Activated T-helper 1 cell treated with Interleukin-2 at 50 U/mL for 16 hours (primary cell): ENCODE measurements around the gene PDAP1.
"Not testable (repeated sequence)": the region's sequence is repeated elsewhere in the genome, so short reads cannot be mapped to it uniquely, and the experiment has no call there.

ENCODE experiments used
- DNase-seq: peaks from one replicate; pipeline ENCODE4 v3.0.0-alpha.2; 2020; ENCODE audit warnings: low read depth

Gene PDAP1

DNA sequence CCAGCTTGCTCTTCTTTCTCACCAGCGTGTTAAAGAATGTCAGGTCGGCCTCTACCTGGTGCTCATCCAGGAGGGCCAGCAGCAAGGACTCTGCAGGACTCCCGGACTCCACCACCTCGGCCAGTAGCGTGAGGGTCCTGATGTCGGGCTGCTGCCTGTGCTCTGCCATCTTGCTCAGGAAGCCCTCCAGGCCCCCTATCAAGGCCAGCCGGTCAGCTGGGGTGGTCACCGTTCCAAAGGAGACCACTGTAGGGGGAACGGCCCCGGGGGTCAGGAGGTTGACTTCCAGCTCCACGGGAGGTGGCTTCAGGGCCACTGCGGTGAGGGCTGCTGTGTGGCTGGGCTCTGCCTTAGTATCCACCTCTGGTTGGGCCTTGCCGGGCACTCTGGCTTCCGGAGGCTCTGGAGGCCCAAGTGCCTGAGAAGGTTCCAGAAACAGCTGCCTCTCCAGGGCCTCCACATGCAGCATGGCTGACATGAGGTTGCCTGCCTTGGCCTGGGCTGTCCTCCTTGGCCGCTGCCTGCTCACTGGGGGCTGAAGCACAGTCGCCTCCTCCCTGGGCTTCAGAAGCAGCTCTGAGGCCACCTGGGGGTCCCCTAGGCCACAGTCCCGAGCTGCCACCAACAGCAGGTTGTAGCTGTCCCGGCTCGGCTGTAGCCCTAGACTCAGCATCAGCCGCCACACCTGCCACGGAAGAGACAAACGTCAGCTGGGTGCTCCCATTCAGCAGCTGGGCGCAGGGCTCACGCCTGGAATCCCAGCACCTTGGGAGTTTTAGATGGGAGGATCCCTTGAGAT lies 16.7 kb upstream of the PDAP1 start:
- DNase-seq: no peak

DNA sequence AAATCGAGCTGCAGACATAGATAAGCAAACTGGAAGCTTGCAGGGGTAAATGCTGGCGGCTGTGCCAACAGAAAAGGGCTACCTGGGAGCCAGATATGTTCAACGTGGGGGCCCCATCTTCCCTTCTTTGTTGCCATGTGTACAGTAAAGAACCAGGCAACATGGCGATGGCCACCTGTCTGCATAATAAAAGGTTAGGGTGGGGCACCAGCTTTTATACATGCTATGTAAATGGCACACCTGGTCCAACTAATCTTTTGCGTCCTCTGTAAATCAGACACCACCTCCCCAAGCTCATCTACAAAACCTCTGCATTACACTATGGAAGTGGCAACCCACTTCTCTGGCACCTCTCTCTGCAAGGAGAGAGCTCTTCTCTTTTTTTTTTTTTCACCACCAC lies 14.2 kb upstream of the PDAP1 start:
- DNase-seq: no peak

DNA sequence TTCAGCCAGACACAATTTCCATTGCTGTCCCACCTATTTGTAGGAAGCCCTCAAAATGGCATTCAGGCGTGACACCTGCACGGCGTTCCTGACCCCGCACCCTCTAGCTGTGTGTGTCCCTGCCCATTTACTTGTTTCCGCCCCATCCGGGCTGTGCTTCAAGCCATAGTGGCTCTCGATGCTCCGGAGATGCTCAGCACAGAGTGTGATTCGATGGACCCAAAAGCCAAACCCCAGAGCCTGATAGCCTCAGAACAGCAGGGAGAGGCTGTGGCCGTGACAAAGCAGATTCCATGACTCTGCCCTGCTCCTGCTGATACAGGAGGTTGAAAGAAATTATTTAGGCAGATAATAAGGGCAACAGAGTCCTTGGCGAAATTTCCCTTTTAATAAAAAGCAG lies 13.8 kb upstream of the PDAP1 start:
- no peak for DNase-seq

DNA sequence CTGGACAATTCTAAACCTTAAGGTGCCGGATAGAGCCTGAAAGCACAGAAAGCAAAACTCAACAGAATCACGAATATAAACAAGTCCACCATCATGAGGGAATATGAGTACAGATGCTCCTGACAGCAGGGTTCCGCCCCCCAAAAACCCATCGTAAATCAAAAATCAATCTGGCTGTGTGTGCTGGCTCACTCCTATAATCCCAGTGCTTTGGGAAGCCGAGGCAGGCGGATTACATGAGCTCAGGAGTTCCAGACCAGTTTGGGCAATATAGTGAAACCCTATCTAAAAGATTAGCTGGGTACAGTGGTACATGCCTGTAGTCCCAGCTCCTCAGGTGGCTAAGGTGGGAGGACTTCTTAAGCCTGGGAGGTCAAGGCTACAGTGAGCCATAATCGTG lies 12.6 kb upstream of the PDAP1 start:
- DNase-seq: no peak

DNA sequence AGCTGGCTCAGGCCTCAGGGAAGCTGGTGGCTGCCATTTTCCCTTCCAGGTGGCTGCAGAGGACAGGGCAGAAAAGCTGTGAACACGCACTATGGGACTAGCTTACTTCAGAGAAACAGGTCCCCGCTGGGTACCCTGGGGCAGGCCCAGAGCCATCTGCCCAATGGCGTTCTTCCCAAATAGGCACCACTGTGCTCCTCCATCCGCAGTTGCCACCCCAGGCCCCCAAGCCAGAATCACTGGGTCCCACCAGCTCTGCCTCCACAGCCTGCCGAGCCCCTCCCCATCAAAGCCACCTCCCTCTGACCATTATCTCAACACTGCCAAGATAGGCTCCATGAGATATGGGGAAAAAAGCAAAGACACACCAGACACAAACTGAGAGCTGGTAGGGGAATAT lies 11.8 kb upstream of the PDAP1 start:
- no peak for DNase-seq

DNA sequence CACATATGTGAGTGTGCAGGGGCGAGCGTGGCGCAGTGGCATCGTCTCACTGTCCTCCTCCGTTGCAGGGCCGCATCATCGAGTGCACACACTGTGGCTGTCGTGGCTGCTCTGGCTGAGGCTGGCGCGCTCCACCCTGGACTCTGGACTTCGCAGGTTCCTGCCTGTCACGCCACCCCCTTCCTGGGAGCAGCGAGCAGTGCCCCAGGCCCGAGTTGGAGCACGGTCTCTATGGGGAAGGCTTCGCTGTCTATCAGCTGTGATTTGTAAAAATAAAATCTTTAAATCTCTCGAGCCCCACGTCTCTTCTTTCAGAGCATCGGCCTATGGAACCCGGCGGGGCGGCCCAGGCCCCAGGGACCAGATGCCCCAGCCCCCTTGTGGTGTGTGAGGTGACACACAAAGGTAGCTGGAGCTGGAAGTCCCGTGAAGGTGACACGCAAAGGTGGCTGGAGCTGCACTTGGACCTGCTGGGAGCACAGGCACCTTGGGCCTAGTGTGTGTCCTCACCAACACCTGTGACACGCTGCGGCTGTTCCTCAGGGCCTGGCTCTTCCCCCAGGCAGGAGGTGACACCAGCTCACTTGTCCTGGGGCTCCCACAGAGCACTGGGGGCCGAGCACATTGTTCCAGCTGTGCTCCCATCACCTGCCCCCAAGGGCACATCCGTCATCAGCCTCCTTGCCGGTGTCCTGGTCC lies 11.1 kb upstream of the PDAP1 start:
- DNase-seq: no peak

DNA sequence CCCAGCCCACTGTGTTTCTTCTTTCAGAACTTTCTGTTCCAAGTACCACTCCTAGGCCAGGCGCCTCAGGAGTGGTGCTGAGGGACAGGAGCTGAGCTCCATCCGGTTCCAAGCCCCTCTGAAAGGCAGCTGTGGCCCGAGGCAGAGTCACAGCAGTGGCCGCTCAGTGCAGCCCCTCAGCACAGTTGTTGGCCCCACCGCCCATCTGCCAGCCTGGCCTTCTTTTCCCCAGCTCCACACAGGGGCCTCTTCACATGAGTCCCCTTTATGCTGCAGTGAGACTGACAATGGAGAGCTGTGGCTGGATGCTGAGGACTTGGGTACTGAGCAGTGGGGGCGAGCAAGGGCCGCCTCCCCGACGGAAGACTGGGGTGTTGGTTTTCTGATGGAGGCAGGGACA lies 9.9 kb upstream of the PDAP1 start:
- DNase-seq: no peak

DNA sequence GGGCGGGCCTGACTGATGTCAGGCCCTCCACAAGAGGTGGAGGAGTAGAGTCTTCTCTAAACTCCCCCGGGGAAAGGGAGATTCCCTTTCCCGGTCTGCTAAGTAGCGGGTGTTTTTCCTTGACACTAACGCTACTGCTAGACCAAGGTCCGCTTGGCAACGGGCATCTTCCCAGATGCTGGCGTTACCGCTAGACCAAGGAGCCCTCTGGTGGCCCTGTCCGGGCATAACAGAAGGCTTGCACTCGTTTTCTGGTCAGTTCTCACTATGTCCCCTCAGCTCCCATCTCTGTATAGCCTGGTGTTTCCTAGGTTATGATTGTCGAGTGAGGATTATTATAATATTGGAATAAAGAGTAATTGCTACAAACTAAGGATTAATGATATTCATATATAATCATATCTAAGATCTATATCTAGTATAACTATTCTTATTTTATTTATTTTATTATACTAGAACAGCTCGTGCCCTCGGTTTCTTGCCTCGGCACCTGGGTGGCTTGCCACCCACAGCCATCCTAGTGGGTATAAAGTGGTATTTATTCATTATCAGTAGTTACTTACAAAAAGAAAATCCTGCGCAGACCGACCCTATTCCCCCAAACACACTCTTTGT lies 7.2 kb upstream of the PDAP1 start:
- DNase-seq: not testable (repeated sequence)

DNA sequence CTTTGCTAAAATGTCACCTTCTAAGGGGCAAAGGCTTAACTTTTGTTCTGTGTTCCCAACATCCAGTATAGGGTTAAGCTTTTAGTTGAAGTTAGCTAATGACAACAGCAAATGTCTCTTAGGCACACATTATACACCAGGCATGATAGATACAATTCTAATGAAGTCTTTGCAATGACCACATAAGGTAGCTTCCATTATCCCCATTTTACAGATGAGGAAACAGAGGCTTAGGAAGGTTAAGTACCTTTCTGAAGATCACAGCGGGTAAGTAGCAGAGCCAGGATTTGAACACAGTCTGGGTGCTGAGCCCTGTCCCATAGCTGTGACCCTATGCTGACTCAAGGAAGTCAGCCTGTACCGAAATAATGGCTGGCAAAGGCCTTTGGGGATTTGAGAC lies 2.2 kb upstream of the PDAP1 start:
- DNase-seq: no peak

DNA sequence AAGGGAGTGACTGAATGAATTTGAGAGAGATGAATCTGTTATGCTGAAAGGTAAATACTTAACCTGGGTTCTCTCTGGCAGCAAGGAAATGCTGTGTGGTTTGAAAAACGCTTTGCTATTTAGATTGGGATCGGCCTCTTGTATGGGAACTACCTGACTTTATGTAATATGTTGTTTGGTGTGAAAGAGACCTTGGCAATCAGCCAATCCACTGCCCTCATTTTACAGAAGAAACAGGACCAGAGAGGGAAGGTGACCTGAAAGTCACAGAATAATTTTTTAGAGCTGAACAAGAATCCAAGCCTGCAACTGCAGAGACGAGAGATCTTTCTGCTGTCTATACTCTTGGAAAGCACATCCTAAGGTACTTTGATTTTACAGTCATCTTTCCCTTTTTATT lies 1.4 kb upstream of the PDAP1 start:
- DNase-seq: no peak

DNA sequence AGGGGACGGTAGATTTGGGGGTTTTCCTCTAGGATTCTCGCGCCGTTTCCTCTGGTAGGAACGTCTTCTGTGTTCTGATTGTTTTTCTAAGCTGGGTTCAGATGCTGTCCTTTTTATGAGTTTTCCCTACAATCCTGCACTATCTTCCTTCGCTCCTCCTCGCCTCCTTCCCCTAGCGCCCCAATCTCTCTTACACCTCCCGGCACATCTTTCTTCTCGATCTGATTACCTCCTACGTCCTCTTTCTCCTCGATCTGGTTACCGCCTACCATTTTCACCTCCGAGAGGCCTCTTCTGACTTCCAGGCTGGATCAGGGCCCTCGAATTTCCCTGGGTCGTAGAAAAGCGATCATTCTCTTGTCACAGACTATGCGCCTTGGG lies 785 bp upstream of the PDAP1 start:
- DNase-seq: no peak

DNA sequence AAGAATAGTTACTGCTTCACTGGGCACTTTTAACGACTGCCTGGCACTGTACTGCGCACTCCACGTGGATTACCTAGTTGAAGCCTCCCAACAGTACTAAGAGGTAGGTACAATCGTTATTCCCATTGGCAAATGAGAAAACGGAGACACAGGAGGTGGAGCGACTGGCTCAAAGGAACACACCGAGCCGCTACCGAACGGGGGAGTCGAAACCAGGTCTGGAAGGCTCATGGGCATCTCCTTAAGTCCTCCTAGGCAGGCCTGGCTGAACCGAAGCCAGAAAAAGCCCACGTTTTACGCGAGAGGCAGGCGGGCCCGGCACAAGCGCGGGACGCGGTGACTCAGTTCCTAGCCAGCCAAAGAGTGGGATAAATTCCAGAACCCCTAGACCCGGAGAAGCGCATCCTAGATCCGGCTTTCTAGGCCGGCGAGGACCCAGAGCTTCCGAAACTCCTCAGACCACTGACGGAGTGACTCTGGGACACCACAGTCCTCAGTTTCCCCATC lies 472 bp downstream of the PDAP1 start:
- no peak for DNase-seq

DNA sequence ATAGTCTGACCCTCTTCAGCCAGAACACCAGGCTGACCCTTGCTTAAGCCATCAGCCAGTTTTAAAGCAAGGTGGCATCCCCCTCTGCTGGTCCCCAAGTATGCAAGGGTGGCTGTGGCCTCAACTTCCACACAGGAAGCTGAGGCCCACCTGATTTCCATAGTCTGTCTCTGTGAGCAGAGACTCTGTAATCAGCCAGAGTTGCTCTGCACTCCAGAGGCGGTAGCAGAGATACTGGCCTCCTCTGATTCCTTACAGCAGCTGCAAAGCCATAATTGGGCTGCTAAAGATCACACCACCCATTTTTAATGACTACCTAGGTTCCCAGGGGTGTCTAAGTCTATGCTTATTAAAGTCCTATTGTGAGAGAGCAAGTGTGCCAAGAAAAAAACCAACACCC lies 1.8 kb downstream of the PDAP1 start:
- no peak for DNase-seq

DNA sequence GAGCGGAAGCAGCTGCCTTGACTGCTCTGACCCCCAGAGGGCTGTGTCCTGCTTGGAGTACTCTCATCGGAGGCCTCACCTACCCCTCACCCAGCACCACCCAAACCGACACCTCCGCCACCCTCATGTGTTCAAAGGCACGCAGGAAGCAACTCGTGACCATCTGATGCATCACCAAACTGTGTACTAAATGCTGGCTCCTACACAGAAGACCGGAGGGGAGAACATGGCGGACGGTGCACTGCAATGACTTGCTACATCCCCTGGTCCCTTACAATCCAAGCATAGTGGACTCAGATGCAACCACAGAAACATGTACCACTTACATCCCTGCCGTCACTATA lies 3.4 kb downstream of the PDAP1 start:
- no peak for DNase-seq

DNA sequence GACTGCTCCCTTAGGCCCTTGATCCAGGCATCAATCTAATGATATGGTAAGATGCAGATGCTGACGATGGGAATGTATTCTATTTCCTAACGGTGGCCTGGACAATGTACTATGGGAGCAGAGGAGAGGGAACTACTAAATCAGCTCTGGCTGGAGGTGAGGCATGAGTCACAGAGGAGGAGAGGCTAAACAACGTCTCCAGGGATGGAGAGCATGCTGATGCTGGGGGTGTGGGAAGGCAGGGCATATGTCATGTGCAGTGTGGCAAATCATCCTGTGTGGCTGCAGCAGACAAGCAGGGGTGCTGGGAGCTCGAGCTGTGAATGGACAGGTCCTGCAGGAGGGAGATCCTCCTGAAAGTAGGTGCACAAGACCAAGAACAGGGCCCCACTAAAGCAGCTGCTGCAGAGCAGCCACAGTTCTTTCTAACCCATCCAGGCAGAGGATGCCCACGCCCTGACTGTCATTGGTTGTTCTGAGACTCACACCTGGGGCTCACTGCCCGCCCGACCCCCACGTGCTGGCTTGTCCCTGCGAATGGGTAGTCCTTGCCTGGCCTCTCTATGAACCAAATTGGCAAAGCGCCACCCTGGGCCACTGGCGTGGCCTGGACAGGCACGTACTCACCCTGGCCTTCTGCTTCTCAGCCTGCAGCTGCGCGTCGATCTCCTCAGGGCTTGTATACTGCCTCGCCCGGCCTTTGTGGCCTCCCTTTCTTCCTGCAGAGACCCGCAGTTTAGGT lies 4.0 kb downstream of the PDAP1 start:
- no peak for DNase-seq

DNA sequence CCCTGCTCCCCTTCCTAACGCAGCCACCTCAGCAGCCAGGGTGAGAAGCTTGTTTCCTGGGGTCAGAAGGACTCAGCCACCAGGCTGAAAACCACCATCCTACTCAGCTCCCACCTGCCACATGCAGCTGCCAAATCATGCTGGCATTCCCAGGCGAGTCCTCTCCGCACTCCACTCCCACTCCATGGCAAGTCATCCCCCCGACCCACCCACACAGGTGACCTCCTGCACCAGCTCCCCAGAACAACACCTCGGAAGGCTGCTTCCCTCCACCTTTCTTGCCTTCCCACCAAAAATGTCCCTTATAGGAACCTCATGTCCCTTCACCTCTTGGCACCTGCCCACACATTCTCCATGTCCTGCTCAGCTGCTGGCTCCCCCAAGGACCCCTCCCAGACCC lies 4.6 kb downstream of the PDAP1 start:
- no peak for DNase-seq

DNA sequence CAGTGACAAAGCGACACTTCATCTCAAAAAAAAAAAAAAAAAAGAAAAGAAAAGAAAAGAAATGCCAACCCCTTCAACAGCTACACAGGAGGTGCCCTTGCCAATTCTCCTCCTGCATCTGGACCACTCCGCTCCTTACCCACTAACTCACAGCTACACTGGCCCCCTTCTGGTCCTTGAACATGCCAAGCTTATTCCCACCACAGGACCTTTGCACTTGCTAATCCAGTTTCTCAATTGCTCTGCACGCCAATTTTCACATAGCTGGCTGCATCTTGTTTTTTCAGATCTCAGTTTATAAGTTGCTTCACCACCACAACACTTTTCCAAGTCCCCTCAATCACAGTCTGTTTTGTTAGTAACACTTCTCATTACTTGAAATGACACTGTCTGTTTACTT lies 5.5 kb downstream of the PDAP1 start:
- no peak for DNase-seq

DNA sequence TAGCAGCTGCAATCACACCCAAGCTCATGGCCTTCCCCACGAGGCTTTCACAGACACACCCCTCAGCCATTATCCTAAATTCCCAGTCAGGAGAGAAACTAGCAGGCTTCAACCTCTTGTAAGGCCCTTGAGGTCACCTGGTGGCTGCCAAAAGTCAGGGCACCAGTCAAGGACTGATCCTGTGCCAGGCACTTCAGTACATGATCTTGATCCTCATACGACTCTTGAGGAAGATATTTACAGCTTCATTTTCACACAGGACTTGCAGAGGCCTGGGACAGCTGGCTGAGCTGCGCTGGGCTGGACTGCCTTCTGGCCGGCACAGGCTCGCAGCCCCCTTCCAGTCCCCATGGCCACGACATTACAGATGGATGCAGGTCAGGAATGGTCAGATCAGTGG lies 8.8 kb downstream of the PDAP1 start:
- no peak for DNase-seq

DNA sequence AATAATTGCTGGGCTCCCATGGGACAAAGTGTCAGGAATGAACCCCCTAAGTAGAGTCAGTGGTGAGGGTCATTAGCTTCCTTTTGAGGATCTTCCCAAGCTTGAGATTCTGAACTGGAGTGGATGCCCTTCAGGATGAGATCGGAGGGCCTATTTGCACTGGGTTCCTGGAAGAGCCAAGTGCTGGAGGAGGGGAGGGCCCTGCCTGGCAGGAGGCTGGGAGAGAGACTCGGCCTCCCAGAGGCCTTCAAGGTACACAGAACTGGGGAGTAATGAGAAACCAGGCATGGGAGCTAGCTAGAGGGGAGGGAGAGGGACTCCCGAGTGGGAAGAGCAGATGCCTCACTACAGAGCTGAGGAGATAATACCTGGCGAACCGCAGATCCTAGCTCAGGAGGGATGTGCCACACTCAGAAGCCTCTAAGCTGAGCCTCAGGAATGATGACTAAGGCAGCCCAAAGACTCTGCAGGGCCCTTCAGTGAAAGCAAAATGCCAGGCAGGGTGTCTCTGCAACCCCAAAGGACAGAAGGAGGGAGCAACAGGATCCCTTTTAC lies 9.4 kb downstream of the PDAP1 start:
- DNase-seq: no peak

DNA sequence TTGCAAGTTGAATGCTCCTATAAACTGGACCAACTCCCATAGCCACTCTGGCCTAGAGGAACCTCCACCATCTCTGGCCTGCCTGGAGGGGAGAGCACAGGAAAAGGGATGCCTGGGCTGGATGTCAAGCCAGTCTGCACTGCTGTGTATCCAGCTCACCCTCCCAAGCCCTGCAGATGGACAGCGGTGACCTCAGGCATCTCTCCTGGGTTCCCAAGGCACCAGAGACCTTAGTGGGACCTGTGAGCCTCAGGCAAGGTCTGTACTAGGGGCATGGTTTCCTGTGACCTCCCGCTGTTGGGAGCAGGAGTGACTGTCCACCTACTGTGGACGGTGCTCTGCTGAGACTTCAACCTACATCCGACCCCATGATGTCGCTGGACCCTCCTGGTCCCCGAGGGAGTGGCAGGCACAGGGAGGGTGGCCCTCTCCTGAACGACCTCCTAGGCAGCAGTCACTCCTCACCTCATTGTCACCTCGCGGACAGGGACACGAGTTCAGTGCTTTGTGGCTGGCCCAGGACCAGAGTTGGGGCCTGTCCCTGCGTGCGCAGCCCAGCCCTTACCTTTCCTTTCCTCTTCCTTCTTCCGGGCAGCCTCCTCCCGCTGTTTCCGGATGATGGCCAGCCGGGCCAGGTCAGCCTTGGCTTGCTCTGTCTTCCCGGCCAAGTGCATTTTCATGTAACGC lies 11.0 kb downstream of the PDAP1 start:
- no peak for DNase-seq

DNA sequence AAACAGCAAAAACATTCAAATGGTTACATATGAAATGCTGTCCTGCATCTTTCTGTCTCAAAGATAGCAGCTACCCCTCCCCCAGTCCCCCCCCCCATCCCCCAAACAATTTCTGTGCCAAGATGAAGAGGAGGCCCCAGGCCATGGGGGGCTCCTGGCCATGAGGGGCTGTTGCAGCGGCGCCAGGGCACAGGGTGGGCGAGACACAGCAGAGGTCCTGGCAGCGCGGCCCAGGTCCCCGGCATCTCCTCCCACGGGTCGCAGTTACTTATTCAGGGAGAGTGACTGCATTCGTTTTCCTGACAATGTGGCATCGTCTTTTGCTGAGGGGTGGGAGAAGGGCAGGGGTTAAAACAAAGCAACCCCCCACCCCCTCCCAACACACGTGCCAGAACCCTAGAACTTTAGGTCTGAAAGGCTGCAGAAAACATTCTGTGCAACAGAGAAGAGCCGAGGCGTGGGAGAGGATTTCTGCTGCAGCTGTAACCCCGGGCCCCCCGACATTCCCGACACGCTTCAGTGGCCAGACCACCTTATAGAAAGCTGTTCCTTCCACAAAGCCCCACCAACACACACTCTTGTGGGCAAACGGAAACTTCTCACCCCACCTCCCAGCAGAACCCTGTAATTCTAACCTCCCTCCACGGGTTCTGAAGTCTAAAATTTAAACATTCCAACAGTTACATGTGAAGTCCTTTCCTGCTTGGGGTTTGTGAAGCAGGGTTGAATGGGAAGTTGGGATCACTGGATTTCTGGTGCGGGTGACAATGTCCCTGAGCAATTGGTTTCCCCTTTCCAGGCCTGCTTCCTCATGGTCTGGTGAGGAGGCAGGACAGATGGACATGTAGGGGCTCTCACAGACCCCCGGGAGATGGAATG lies 11.7 kb downstream of the PDAP1 start:
- DNase-seq: no peak
